Type B pancreatic cell (in vitro differentiated cells): ENCODE results near the gene VIPR1. TPM values are rescaled to one million over a fixed set of nuclear protein-coding genes. Genes with fewer than 3 reads are reported as not detected.

ENCODE experiments used
- DNase-seq: peaks from one replicate; pipeline ENCODE4 v3.0.0; 2021; ENCODE audit warnings: mixed read lengths; ENCODE audit not compliant: unreplicated experiment; ENCODE audit errors: extremely low spot score
- H3K27ac Mint-ChIP-seq: 2 replicates; pipeline ENCODE4 v1.8.0; 2021; ENCODE audit warnings: mild to moderate bottlenecking, mixed read lengths
- H3K27me3 Mint-ChIP-seq: 2 replicates; pipeline ENCODE4 v1.8.0; 2021; ENCODE audit warnings: mixed read lengths
- H3K36me3 Mint-ChIP-seq: 2 replicates; pipeline ENCODE4 v1.8.0; 2021; ENCODE audit warnings: mixed read lengths
- H3K4me1 Mint-ChIP-seq: one replicate; pipeline ENCODE4 v1.8.0; 2021; ENCODE audit warnings: mixed read lengths; ENCODE audit not compliant: unreplicated experiment
- H3K4me3 Mint-ChIP-seq: 2 replicates; pipeline ENCODE4 v1.8.0; 2021; ENCODE audit warnings: mild to moderate bottlenecking, mixed read lengths
- H3K9me3 Mint-ChIP-seq: 2 replicates; pipeline ENCODE4 v1.8.0; 2021; ENCODE audit warnings: mixed read lengths
- CTCF ChIP-seq: fragments of 200-600 bp; sonication (generic); conservative IDR thresholded peaks from 2 replicates; pipeline ENCODE4 v1.5.0; 2021; ENCODE audit warnings: antibody characterized with exemption, mild to moderate bottlenecking
- total RNA-seq: library from RNA; stranded (reverse); gene quantifications from 2 replicates; pipeline ENCODE4 v1.2.1, GENCODE V29; 2021; ENCODE audit warnings: low replicate concordance

VIPR1 gene
- total RNA-seq, 1 donor from 2014 or later: 4.7 TPM

- H3K27ac Mint-ChIP-seq: no peak overlapping the region
- TF ChIP-seq CTCF: no peak
- no peaks in the 10 kb centered on the region for H3K4me1 Mint-ChIP-seq
- no peak overlapping the region for H3K4me3 Mint-ChIP-seq
- no peaks in the 10 kb centered on the region for H3K9me3 Mint-ChIP-seq
- DNase-seq: no peak
- no peaks in the 10 kb centered on the region for H3K27me3 Mint-ChIP-seq
- no peaks in the 10 kb centered on the region for H3K36me3 Mint-ChIP-seq
Measured at GRCh38 chr3:42516443-42516842, 14.0 kb downstream of the VIPR1 start.

GRCh38 chr3:42517117-42517516, 14.7 kb downstream of the VIPR1 start:
- no peak overlapping the region for H3K4me3 Mint-ChIP-seq
- H3K27me3 Mint-ChIP-seq: no peaks in the 10 kb centered on the region
- H3K36me3 Mint-ChIP-seq: no peaks in the 10 kb centered on the region
- no peaks in the 10 kb centered on the region for H3K4me1 Mint-ChIP-seq
- no peak for TF ChIP-seq CTCF
- no peak for DNase-seq
- no peak overlapping the region for H3K27ac Mint-ChIP-seq
- H3K9me3 Mint-ChIP-seq: no peaks in the 10 kb centered on the region

- TF ChIP-seq CTCF: no peak
- DNase-seq: no peak
- no peak overlapping the region for H3K27ac Mint-ChIP-seq
Measured at GRCh38 chr3:42518800-42519567, 16.5 kb downstream of the VIPR1 start.

GRCh38 chr3:42519568-42519962, 17.1 kb downstream of the VIPR1 start:
- Mint-ChIP-seq H3K4me1 (no peaks in the 10 kb centered on the region), H3K36me3 (no peaks in the 10 kb centered on the region), H3K9me3 (no peaks in the 10 kb centered on the region), H3K27me3 (no peaks in the 10 kb centered on the region), H3K4me3 (no peak overlapping the region), H3K27ac (no peak overlapping the region)
- no peak for DNase-seq
- no peak for TF ChIP-seq CTCF

More at GRCh38 chr3:42518800-42519567, 16.5 kb downstream of the VIPR1 start:
- Mint-ChIP-seq H3K4me3 (no peak overlapping the region), H3K36me3 (no peaks in the 10 kb centered on the region), H3K27me3 (no peaks in the 10 kb centered on the region), H3K4me1 (no peaks in the 10 kb centered on the region), H3K9me3 (no peaks in the 10 kb centered on the region)

- H3K27me3 Mint-ChIP-seq: no peaks in the 10 kb centered on the region
- no peak overlapping the region for H3K4me3 Mint-ChIP-seq
- no peak overlapping the region for H3K27ac Mint-ChIP-seq
- no peaks in the 10 kb centered on the region for H3K9me3 Mint-ChIP-seq
- H3K36me3 Mint-ChIP-seq: no peaks in the 10 kb centered on the region
- no peak for DNase-seq
- no peaks in the 10 kb centered on the region for H3K4me1 Mint-ChIP-seq
- TF ChIP-seq CTCF: no peak
Measured at GRCh38 chr3:42520336-42520735, 17.9 kb downstream of the VIPR1 start.
